ENCODE data around the gene RPUSD4. TPM values are rescaled to one million over a fixed set of nuclear protein-coding genes. Genes with fewer than 3 reads are reported as not detected.

Gene RPUSD4
- total RNA-seq, 1 experiment from 2014 or later: 27.6 TPM

DNA sequence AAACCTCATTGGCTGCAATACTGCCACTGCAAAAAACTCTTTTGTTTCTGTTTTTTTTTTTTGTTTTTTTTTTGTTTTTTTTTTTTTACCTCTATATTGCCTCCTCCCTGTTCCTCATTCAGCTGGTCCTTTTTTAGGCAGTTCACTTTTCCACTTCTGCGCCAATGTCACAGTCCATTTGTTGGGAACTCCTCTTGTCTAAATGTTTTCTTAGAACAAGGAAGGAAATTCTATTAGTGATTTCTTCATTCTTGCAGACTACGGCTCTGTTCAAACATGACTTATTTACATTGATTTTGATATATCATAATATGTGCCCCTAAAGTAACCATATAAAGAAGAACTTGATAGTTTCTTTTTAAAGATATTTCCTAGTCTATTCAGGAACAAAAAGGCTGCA, 3.0 kb upstream of the RPUSD4 start:
- no peak for DNase-seq (ENCODE audit: extremely low read depth, low read depth)

DNA sequence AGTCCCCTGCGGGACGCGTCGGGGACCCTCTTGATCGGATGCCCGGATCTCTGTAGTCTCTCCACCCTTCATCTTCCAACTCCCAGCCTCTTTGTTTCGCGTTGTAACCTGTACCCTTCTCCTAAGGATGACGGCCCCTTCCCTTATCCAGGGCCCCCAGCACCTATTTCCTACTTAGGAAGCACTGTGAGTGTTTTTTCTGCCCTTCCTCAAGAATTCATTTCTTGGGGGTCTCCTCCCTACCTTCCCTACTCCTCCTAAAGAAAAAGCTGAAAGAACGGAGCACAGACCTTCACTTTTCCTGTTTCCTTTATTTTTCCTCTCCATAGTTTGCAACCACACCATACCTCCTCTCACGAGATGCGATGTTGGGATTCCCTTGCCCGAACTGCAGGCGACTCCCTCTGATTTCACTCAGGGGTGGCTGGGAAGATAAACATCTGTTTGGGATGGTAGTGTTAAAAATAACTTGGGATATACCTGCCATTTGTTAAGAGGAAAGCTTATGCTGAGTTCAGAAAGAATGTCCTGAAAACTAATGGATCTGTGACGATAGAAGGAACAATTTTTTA, 725 bp upstream of the RPUSD4 start:
- DNase-seq (ENCODE audit: extremely low read depth, low read depth): no peak

DNA sequence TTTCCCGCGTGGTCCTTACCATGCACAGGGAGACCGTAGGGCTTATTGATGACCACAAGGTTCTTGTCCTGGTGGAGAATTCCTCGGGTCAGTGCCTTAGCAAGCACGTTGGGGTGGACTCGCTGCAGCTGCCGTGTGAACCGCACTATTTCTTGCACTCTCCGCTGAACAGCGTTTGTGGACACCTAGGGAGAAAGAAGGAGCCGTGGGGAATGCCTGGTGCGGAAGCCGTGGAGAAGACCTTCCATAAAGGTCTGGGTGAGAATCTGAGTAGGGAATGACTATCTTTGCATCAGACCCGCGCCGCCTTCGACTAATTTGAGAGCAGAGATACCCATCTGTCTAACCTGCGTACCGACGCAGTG, 597 bp downstream of the RPUSD4 start:
- no peak for DNase-seq (ENCODE audit: extremely low read depth, low read depth)

DNA sequence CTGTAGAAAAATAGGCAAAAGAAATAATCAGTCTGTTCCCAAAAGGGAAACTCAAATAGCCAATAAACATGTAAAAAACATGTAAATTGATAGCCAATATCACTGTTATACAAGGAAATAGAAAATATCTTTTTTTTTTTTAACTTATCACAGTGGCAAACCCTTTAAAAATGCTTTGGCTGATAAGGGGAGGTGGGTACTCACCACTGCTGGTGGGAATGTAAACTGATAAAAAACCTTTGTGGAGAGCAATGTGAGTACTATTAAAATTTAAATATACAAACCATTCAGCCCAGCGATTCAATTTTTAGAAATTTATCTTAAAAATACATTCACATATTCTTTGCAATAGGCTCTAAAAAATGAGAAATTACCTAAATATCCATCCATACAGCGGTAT, 3.6 kb downstream of the RPUSD4 start:
- DNase-seq (ENCODE audit: extremely low read depth, low read depth): no peak

DNA sequence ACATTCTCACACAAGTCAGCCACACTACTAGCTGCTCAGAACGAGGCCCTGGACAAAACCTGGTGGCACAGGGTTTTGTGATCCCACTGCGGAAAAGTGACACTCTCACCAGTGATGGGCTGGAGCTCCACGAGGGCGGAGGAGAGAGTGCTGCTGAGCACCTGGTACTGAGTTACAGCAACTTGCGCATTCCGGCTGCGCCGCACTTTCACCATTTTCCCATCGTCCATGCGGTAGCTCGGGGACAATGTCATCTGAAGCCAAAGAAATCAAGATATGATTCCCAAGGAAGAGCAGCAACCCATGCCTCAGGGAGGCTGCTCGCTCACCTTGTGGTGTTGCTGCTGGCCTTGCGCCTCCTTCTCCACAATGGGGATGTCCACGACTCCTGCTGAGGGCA, 6.1 kb downstream of the RPUSD4 start:
- no peak for DNase-seq (ENCODE audit: extremely low read depth, low read depth)

DNA sequence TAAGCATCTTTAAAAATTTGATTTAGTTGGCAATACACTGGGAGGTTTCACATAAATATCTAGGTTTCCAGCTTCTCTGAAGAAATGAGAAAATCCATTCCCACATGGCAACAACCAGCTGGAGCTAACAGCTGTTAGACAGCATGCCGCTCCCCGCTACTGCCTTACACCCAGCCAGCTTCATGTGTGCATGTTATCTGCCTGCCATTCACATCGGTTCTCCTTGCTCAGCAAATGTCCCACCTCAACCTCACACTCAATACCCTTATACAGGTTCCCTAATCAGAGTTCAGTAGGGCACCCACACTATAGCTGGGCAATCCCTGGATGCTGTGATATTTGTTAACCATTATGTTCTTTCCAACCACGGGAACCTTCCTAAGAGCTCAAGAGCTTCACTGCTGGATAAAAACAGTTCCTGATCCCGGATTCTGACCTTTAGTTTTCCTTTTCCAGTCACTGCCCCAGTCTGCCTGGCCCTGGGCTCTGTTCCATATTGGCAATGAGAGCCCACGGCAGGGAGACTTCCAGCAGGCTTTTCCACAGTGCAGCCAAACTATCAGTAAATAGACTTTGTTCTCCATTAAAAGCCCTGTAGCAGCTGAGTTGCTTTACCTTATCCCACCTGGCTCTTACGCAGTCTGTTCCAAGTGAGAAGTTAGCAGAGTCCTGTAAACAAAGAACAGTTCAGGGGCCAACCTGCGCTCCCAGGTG, 8.6 kb downstream of the RPUSD4 start:
- DNase-seq (ENCODE audit: extremely low read depth, low read depth): no peak

DNA sequence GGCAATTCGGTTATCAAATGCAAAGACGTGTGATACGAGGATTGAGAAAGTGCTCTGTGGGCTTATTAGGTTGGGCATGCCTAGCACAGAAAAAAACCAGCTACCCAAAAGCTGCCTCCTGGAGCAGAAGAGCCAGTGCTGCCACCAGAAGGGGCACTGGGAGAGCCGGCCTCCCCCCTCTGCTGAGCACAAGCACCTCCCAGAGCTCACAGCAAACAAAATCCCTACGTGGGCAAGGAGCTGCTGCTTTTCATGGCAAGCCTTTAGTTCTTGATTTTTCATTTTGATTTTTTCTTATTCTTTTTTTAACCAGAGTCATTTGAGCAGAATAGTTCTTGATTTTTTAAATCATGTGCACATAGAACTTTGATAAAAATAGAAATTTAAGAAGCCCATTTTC, 12.8 kb downstream of the RPUSD4 start:
- DNase-seq (ENCODE audit: extremely low read depth, low read depth): no peak

DNA sequence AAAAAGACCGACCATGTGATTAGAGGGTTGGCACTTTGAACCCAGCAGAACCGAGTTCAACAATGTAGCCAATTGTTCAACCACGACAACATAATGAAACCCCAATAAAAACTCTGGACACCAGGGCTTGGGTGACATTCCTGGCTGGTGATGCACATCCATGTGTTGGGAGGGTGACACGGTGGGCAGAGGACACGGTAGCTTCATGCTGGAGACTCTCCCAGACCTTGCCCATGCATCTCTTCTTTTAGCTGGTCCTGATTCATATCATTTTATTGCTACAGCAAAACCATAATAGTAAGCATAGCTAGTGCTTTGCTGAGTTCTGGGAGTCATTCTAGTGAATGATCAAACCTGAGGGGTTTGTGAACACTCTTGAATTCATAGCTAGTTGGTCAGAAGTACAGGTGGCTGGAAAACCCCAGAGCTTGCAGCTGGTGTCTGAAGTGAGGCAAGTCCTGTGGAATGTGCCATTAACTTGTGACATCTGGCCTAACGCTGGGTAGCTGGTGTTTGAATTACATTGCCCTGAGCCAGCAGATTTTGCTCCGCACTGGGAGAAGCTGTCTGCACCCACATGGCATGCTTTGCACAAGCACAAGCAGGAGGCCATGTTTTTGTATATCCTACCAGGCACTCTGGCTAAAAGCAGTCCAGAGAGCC, 14.0 kb downstream of the RPUSD4 start:
- DNase-seq (ENCODE audit: extremely low read depth, low read depth): no peak

DNA sequence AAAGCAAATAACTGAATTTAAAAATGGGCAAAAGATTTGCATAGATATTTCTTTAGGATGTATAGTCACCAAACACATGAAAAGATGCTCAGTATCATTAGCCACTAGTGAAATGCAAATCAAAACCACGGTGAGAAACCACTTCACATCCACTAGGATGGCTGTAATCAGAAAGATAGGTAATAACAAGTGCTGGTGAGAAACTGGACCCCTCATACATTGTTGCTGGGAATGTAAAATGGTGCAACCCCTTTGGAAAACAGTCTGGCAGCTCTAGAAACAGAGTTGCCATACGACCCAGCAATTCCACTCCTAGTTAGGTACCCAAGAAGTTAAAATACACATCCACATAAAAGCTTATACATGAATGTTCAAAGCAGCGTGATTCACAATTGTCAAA, 16.3 kb downstream of the RPUSD4 start:
- DNase-seq (ENCODE audit: extremely low read depth, low read depth): no peak

DNA sequence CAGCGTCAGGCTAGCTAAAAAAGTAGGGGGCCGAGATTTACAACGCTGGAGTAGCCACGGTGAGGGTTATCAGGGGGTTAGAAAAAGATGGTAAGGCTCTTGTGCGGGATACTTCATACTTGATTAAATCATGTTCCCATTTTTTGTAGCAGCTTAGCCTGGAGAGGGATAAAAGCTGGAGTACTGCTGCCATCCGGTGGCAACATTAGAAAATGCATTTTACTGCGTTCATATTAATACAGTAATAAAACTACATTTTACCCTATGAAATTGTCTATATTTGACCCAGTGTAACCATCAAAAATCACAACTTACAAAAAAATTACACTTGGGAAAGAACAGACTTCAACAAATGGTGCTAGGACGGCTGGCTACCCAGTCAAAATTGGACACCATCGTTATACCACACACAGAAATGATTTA, 17.3 kb downstream of the RPUSD4 start:
- DNase-seq (ENCODE audit: extremely low read depth, low read depth): peak; percentile 26

DNA sequence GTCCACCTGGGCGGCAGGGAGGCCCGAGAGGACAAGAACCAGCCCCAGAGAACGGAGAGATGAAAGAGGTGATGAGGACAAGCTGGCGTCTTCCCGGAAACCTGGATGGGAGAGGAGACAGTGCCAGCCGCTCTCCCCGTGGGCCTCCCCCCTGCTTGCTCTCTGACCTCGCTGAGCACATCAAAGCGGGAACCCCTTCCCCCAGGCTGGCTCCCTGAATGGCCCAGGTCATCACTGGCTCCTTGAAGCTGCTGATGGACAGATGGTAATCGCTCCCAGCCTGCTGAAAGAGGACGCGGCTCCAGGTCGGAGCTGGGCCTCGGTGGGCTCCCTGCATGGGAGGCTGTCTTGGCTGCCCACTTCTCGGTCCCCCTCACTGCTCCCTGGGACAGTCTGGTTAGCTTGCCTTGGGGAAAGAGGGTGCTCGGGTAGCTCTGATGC, 18.4 kb downstream of the RPUSD4 start:
- no peak for DNase-seq (ENCODE audit: extremely low read depth, low read depth)

DNA sequence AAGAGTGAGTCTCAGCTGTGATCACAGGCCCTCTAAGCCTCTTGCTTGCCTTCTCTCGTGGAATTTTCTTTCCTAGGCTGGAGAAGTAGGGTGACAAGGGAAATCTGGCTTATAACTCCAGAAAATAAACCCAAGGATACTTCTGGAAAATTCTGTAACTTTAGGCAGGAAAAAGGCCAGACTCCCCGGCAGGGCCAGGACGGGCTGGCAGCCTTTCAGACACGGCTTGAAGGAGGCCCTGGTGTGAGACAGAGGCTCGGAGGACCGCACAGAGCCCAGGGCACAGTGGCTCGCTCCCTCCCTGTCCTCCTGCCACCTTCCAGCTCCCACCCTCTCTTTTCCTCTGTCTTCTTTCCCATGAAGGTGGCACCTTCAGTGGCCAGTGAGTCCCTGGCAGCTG, 19.1 kb downstream of the RPUSD4 start:
- no peak for DNase-seq (ENCODE audit: extremely low read depth, low read depth)

DNA sequence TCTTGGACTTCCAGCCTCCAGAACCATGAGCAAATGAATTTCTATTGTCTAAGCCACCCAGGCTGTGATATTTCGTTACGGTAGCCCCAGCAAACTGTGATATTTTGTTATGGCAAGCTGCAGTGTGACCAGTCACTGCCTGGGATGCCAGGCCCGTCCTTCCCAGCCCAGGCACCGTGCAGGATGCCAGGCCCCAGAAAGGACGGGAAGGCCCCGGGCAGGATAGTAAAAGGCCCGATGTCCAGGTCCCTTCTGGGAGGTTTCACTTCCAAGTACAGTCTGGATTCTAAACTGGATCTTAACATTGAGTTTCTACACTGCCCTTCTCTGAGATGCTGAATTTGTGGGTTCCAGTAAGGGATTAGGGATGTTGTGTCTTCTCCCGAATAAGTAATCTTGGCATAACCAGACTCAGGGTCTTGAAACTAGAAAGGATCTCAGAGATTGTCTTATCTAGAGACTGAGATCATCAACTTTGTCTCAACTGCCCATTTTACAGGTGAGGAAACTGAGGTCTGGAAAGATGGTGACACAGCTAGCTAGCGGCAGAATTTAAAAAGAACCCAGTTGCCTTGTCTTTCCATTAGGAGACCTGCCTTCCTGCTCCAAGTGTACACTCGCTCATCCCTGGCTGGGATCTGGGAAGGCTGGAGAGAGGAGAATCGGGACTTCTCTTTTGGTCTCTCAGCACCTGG, 19.9 kb downstream of the RPUSD4 start:
- DNase-seq (ENCODE audit: extremely low read depth, low read depth): no peak

DNA sequence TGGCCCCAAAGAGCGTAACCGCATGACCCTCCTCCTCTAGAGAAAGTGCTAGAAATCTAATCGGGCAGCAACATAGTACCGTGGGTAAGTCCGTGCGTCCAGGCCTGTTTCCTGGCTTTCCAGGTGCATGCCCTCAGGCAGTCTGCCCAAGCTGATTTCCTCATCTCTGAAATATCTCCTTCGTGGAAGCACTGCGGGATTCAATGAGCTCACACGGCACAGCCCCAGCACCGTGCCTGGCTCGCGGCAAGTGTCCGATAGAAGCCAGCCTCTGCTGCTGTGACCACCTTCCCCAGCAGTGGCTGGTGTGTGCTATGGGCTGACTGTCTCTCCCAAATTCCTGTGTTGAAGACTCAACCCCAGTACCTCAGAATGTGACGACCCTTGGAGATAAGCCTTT, 20.7 kb downstream of the RPUSD4 start:
- no peak for DNase-seq (ENCODE audit: extremely low read depth, low read depth)

DNA sequence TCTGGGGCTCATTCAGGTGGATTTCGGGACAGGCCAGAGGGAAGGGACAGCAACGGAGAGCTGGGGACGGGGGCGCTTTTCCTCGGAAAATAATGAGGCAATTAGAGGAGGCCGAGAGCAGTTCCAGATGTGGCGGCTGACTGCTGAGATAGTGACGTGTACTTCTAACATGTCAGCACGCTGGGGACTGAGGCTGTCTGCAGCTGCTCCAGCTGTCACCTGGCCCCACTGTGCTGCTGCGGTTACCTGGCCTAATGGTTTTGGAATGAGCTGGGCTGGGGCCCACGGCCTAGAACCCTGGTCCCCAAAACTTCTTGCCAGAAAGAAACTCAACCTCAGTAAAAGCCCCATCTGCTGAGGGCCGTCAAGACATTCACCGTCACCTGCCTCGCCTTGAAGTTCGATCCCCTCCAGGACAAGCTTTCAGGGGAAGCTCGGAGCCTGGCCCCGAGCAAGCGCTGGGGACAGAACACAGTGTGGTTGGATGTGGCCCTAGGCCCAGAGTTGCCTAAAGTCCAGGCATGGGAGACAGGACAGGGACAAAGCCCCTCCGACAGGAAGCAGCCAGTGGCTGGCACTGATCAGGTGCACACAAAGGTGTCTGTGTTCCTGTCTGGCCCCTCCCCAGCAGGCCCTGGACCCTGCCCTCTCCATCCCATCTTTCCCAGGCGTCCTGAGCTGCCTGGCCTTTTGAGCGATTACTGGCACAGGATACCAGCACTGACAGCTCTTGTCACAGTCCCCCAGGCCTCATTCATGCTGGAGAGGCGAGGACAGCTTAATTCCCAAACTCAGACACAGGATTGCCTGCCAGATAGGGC, 22.1 kb downstream of the RPUSD4 start:
- no peak for DNase-seq (ENCODE audit: extremely low read depth, low read depth)

DNA sequence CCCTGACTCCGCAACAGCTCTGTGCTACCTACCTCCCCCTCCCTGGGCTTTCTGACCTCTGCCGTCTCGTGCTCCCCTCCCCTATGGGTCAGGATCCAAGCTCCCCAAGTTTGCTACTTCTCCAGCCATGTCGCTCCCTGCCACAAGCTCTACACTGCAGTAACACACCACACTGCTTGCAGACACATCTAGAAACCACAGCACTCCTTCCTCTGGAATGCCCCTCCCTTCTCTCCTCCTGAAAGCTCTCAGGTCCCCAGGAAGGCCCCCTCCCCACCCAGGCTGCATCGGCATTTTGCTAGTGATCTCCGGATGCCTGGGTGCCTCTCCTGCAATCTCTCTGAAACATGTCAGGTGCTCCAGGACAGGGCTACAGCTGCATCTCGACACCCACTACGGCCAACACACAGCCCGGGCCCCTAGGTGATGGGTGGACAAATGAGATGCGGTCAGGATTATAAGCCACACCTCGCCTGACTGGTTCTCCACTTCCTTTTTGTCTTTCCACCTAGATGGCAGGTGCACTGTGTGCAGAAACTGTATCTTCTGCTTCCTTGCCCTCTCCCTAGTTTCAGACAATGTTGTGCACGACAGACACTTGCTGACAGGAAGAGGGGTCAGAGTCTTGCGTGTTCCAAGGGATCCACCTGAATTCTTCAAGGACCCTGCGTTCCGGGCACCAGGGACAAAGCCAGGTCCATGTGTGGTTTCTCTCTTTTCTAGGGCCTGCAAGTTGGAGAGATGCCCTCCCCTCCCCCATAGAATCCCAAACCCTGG, 22.9 kb downstream of the RPUSD4 start:
- DNase-seq (ENCODE audit: extremely low read depth, low read depth): no peak

DNA sequence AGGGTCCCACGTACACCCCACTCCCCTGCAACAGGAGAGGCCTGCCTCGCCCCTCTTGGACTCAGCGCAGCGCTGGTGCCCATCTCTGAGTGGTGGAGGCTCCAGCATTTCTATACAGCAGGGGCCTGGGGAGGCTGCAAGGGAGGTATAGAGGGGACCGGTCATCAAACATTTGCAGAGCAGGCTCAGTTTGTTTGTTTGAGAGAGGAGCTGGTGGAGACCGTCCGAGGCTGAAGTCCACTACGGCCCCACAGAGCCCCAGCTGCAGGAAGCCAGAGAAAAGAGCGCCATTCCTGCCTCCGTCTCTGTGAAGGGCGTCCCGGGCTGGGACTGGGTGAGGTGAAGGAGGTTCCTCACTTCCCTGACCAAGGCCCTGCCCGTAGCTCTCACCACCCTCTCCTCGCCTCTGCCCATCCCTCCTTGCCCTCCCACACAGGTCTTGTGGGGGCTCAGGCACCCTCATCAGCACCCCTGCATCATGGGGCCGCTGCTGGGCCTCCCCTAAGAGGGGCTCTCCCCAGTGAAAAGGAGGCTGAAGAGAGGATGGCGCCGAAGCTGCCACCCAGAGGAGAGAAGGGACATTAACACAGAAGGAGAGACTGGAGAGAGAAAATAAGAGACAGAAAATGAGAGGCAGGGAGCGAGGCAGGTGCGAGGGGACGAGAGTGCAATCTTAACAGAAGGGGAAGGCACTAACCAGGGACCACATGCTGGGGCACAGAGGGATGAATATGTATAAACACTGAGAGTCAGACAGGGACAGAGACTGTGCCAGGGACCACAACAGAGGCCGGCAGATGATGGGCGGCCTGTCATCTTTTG, 24.5 kb downstream of the RPUSD4 start:
- DNase-seq (ENCODE audit: extremely low read depth, low read depth): no peak

DNA sequence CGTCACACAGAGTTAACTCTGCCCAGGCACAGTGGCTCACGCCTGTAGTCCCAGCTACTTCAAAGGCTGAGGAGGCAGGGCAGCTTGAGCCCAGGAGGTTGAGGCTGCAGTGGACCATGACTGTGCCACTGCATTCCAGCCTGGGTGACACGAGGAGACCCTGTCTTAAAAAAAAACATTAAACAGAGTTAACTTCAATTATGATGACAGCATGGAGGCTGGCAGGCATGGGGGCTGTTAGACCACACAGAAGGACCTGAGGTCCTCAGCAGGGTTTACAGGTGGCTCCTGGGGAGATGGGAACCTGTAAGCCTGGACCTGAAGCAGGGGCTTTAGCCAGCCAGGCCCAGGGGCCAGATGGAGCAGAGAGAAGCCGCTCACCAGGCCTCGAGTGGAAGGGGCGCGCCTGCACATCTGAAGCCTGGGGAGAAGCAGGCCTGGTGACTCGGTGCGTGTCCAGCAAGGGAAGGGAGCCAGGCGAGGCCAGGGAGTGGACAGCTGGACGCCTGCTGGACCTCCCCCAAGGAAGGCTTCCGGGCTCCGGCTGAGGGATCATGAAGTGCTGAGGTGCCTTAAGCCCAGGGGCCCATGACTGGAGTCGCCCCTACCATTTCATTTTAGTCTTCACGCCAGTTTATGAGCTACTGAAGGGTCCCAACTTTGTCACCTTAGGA, 25.3 kb downstream of the RPUSD4 start:
- DNase-seq (ENCODE audit: extremely low read depth, low read depth): no peak

Data from NCI-H460 (cell line).